Caco-2 (cell line): ENCODE results near the gene VASP. TPM values are rescaled to one million over a fixed set of nuclear protein-coding genes. Genes with fewer than 3 reads are reported as not detected.

ENCODE experiments used
- BruUV-seq: library from RNA; stranded (reverse); fragments of 400-500 nt; replicated peaks from 2 replicates; lab custom pipeline; 2021; lab: Mats Ljungman, UMichigan
- CTCF ChIA-PET: fragments of 300-600 bp; sonication (Branson Sonifier 250); formaldehyde crosslinking; loops from one replicate; lab custom pipeline; 2022; ENCODE audit warnings: antibody characterized with exemption; lab: Charles Lee
- POLR2A ChIA-PET: fragments of 300-600 bp; sonication (Branson Sonifier 250); formaldehyde crosslinking; loops from one replicate; lab custom pipeline; 2022; ENCODE audit warnings: antibody characterized with exemption; lab: Charles Lee
- DNase-seq, 2 experiments: peaks; one replicate each; pipeline versions ENCODE4 v3.0.0 to v3.0.0-alpha.2; 2020 to 2022
- H3K27me3 ChIP-seq: replicated peaks from 2 replicates; pipeline ENCODE4 v1.6.0; 2011; ENCODE audit warnings: low read length; ENCODE audit not compliant: control insufficient read depth, insufficient read depth
- H3K36me3 ChIP-seq: 2 replicates; pipeline ENCODE4 v1.5.1; 2011; ENCODE audit warnings: low read length; ENCODE audit not compliant: control insufficient read depth, insufficient read depth
- H3K4me1 ChIP-seq: fragments of 250-450 bp; sonication (Bioruptor Pico); 2 replicates; pipeline ENCODE4 v1.5.1; 2020; ENCODE audit warnings: mild to moderate bottlenecking
- H3K4me3 ChIP-seq: 2 replicates; pipeline ENCODE4 v1.5.1; 2011; ENCODE audit warnings: low read depth, mild to moderate bottlenecking, control low read depth, low read length
- H3K9me3 ChIP-seq: fragments of 250-450 bp; sonication (Bioruptor Pico); 2 replicates; pipeline ENCODE4 v1.5.1; 2020; ENCODE audit warnings: mild to moderate bottlenecking, moderate library complexity
- H3K27ac Mint-ChIP-seq: one replicate; pipeline ENCODE4 v1.8.0; 2022; ENCODE audit warnings: mixed read lengths; ENCODE audit not compliant: unreplicated experiment
- H3K27me3 Mint-ChIP-seq: one replicate; pipeline ENCODE4 v1.8.0; 2022; ENCODE audit warnings: mixed read lengths; ENCODE audit not compliant: insufficient read depth, unreplicated experiment
- H3K36me3 Mint-ChIP-seq: one replicate; pipeline ENCODE4 v1.8.0; 2022; ENCODE audit warnings: mild to moderate bottlenecking, mixed read lengths; ENCODE audit not compliant: insufficient read depth, unreplicated experiment
- H3K4me1 Mint-ChIP-seq: one replicate; pipeline ENCODE4 v1.8.0; 2022; ENCODE audit warnings: low read depth, mixed read lengths; ENCODE audit not compliant: unreplicated experiment
- H3K4me3 Mint-ChIP-seq: one replicate; pipeline ENCODE4 v1.8.0; 2022; ENCODE audit warnings: mild to moderate bottlenecking, moderate library complexity, mixed read lengths; ENCODE audit not compliant: unreplicated experiment
- H3K9me3 Mint-ChIP-seq: one replicate; pipeline ENCODE4 v1.8.0; 2022; ENCODE audit warnings: mixed read lengths; ENCODE audit not compliant: unreplicated experiment
- intact Hi-C: fragments of 100-400 bp; cut with micrococcal nuclease; formaldehyde crosslinking; loops from one replicate; pipeline ENCODE4 v1.10.0; 2022; ENCODE audit not compliant: unreplicated experiment
- total RNA-seq: library from RNA; stranded (reverse); gene quantifications from 2 replicates; pipeline ENCODE4 v1.2.3, GENCODE V29; 2022
- TF ChIP-seq, protein P1 (sequence below), 2 experiments: fragments of 200-600 bp in 1 of 2; IDR thresholded peaks; 1 replicate in 1 of 2; 2 replicates in 1 of 2; pipeline versions ENCODE4 v1.5.1 to v1.8.0; 2011 to 2022; ENCODE audit warnings: antibody characterized with exemption in 1 of 2, control low read depth in 1 of 2, inconsistent platforms in 1 of 2, low read depth in 1 of 2, low read length in 1 of 2, mild to moderate bottlenecking in 1 of 2, moderate library complexity in 1 of 2; ENCODE audit not compliant: insufficient read depth in 1 of 2, severe bottlenecking in 1 of 2, unreplicated experiment in 1 of 2

Gene VASP
- total RNA-seq, 1 experiment from 2014 or later, result 72.4 TPM

DNA sequence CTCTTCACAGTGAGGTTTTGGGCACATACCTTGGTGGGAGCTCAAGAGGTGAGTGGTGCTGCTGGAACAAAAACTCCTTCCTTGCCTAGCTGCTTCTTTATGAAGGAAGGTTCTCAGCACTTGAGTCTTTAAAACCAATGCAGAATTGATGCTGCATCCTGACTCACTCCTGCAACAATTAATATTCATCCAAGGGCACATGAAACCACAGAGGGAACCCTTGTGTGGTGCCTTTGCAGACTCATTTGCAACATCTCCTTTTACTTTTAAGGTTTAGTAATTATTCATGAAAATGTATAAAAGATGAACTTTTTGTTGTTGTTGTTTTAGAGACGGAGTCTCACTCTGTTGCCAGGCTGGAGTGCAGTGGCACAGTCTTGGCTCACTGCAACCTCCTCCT is 47.2 kb downstream of the VASP start:
- Mint-ChIP-seq H3K9me3 (no peaks in the 10 kb centered on the region), H3K4me1 (peaks cover 8% of the 10 kb centered on the region), H3K27me3 (no peaks in the 10 kb centered on the region), H3K27ac (no peak overlapping the region), H3K4me3 (no peak overlapping the region), H3K36me3 (peaks cover 8% of the 10 kb centered on the region)
- no peaks in the 10 kb centered on the region for H3K27me3 ChIP-seq
- intact Hi-C loops, result no loop called here
- TF ChIP-seq, protein P1, sequence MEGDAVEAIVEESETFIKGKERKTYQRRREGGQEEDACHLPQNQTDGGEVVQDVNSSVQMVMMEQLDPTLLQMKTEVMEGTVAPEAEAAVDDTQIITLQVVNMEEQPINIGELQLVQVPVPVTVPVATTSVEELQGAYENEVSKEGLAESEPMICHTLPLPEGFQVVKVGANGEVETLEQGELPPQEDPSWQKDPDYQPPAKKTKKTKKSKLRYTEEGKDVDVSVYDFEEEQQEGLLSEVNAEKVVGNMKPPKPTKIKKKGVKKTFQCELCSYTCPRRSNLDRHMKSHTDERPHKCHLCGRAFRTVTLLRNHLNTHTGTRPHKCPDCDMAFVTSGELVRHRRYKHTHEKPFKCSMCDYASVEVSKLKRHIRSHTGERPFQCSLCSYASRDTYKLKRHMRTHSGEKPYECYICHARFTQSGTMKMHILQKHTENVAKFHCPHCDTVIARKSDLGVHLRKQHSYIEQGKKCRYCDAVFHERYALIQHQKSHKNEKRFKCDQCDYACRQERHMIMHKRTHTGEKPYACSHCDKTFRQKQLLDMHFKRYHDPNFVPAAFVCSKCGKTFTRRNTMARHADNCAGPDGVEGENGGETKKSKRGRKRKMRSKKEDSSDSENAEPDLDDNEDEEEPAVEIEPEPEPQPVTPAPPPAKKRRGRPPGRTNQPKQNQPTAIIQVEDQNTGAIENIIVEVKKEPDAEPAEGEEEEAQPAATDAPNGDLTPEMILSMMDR (IDR thresholded peaks at IDR 0.05; ENCODE audit: insufficient read depth in 1 of 2, low read depth in 1 of 2, low read length in 1 of 2, severe bottlenecking in 1 of 2, unreplicated experiment in 1 of 2), result no peak
- H3K9me3 ChIP-seq, result no peaks in the 10 kb centered on the region
- BruUV-seq, result no TSS peak
- no peaks in the 10 kb centered on the region for H3K4me1 ChIP-seq
- DNase-seq, result no peak
- peaks cover 2% of the 10 kb centered on the region; the same call in 1 of the 2 replicates for H3K36me3 ChIP-seq
- ChIA-PET CTCF (no interaction called here), POLR2A (no interaction called here)
- H3K4me3 ChIP-seq, result no peak overlapping the region

GRCh38 chr19:45556835-45557234 is 49.6 kb downstream of the VASP start:
- intact Hi-C loops, result no loop called here
- CTCF ChIA-PET, result no interaction called here

GRCh38 chr19:45558399-45558878 is 51.2 kb downstream of the VASP start:
- H3K4me1 ChIP-seq, result no peaks in the 10 kb centered on the region
- H3K4me3 ChIP-seq, result no peak overlapping the region
- no peaks in the 10 kb centered on the region for H3K27me3 Mint-ChIP-seq
- POLR2A ChIA-PET, result no interaction called here
- H3K27me3 ChIP-seq, result no peaks in the 10 kb centered on the region
- no peaks in the 10 kb centered on the region for H3K9me3 Mint-ChIP-seq
- intact Hi-C loops, result loop anchor here (1.0 kb wide), 1 partner anchor 30 kb away; no protein-coding TSS in a partner anchor
- CTCF ChIA-PET, result interaction anchor here (0.5 to 1.5 kb wide), 19 partner anchors 8 to 134 kb away, joined by 3 to 15 read pairs (median 5); partner anchors contain the start of genes EML2, QPCTL and SNRPD2
- peaks cover 7% of the 10 kb centered on the region for H3K36me3 Mint-ChIP-seq
- BruUV-seq, result no TSS peak
- peaks cover 14% of the 10 kb centered on the region for H3K4me1 Mint-ChIP-seq
- H3K4me3 Mint-ChIP-seq, result no peak overlapping the region
- no peak overlapping the region for H3K27ac Mint-ChIP-seq
- peak; percentile 61 to 70 for DNase-seq
- TF ChIP-seq, protein P1 (IDR thresholded peaks at IDR 0.05; ENCODE audit: insufficient read depth in 1 of 2, low read depth in 1 of 2, low read length in 1 of 2, severe bottlenecking in 1 of 2, unreplicated experiment in 1 of 2), result peak; percentile 63 to 80
- peaks cover 2% of the 10 kb centered on the region; the same call in 1 of the 2 replicates for H3K36me3 ChIP-seq
- H3K9me3 ChIP-seq, result no peaks in the 10 kb centered on the region

More at GRCh38 chr19:45556835-45557234, 49.6 kb downstream of the VASP start:
- no TSS peak for BruUV-seq
- Mint-ChIP-seq H3K27me3 (no peaks in the 10 kb centered on the region), H3K4me3 (no peak overlapping the region), H3K4me1 (peaks cover 14% of the 10 kb centered on the region), H3K27ac (no peak overlapping the region), H3K36me3 (peaks cover 15% of the 10 kb centered on the region), H3K9me3 (no peaks in the 10 kb centered on the region)
- no peaks in the 10 kb centered on the region for H3K27me3 ChIP-seq
- no peak for DNase-seq
- POLR2A ChIA-PET, result no interaction called here
- no peaks in the 10 kb centered on the region for H3K4me1 ChIP-seq
- no peaks in the 10 kb centered on the region for H3K9me3 ChIP-seq
- H3K36me3 ChIP-seq, result peaks cover 2% of the 10 kb centered on the region; the same call in 1 of the 2 replicates
- TF ChIP-seq, protein P1 (IDR thresholded peaks at IDR 0.05; ENCODE audit: insufficient read depth in 1 of 2, low read depth in 1 of 2, low read length in 1 of 2, severe bottlenecking in 1 of 2, unreplicated experiment in 1 of 2), result no peak
- H3K4me3 ChIP-seq, result no peak overlapping the region
